K562 (cell line): ENCODE data around the gene NCAM2. TPM values are rescaled to one million over a fixed set of nuclear protein-coding genes. Genes with fewer than 3 reads are reported as not detected.

Experiments
- ATAC-seq: fragments of 200-7000 bp; cut with Tn5 transposase; 3 replicates; pipeline ENCODE4 v1.9.1; 2020; ENCODE audit warnings: moderate library complexity
- BruUV-seq: library from RNA; stranded (reverse); fragments of 400-500 nt; replicated peaks from 2 replicates; lab custom pipeline; 2021; lab: Mats Ljungman, UMichigan
- CTCF ChIA-PET: fragments of 300-600 bp; formaldehyde crosslinking; extraction: SDS; loops from one replicate; lab custom pipeline; 2021; ENCODE audit warnings: low intra/inter-chr PET ratio; lab: Yijun Ruan, JAX
- POLR2A ChIA-PET: fragments of 300-600, 350-650 bp; sonication (Branson Sonifier 250); formaldehyde crosslinking; extraction: SDS; loops from one replicate; lab custom pipeline; 2021; ENCODE audit warnings: antibody characterized with exemption, inconsistent platforms; lab: Yijun Ruan, JAX
- DNase-seq, 4 experiments: peaks; one replicate each; pipeline versions ENCODE4 v3.0.0 to v3.0.0-alpha.2; 2011 to 2018; ENCODE audit warnings: low spot score in 3 of 4, mixed read lengths in 3 of 4; ENCODE audit errors: extremely low read depth in 1 of 4
- FAIRE-seq: peaks from 2 replicates; lab custom pipeline; 2011; peaks lifted over from hg19 to GRCh38; lab: Jason Lieb, UNC
- H2AFZ ChIP-seq: 2 replicates; pipeline ENCODE4 v1.6.0; 2011; ENCODE audit warnings: low read depth, low read length, control low read depth, inconsistent platforms
- H3K27ac ChIP-seq: fragments of 200-600 bp; 3 replicates; pipeline ENCODE4 v1.8.0; 2011; ENCODE audit warnings: low read depth, mild to moderate bottlenecking, control low read depth, inconsistent platforms, low read length, moderate library complexity, mixed read lengths; ENCODE audit errors: extremely low read depth
- H3K27me3 ChIP-seq, 2 experiments: fragments of 300-600 bp in 1 of 2; 2 replicates in 1 of 2; 3 replicates in 1 of 2; pipeline versions ENCODE4 v1.6.0 to v1.8.0; 2011; ENCODE audit warnings: inconsistent platforms in 2 of 2, low read length in 2 of 2, mild to moderate bottlenecking in 1 of 2, mixed read lengths in 1 of 2, moderate library complexity in 1 of 2; ENCODE audit not compliant: control insufficient read depth in 2 of 2, insufficient read depth in 2 of 2
- H3K36me3 ChIP-seq: fragments of 300-600 bp; 3 replicates; pipeline ENCODE4 v1.8.0; 2011; ENCODE audit warnings: mild to moderate bottlenecking, low read length, inconsistent platforms; ENCODE audit not compliant: control insufficient read depth, insufficient read depth
- H3K4me1 ChIP-seq, 2 experiments: fragments of 200-600 bp in 1 of 2; replicated peaks in 1 of 2; 2 replicates in 1 of 2; 3 replicates in 1 of 2; pipeline versions ENCODE4 v1.5.1 to v1.8.0; 2011; ENCODE audit warnings: inconsistent platforms in 2 of 2, low read length in 2 of 2, mild to moderate bottlenecking in 1 of 2, mixed read lengths in 1 of 2, moderate library complexity in 1 of 2; ENCODE audit not compliant: control insufficient read depth in 2 of 2, insufficient read depth in 2 of 2
- H3K4me2 ChIP-seq: 2 replicates; pipeline ENCODE4 v1.6.1; 2011; ENCODE audit warnings: low read length, control low read depth, inconsistent platforms, mixed read lengths; ENCODE audit not compliant: insufficient read depth
- H3K4me3 ChIP-seq: fragments of 200-600 bp; sonication (generic), shearing (Covaris generic); 2 replicates; pipeline ENCODE4 v1.5.1; 2016; ENCODE audit warnings: control low read depth, inconsistent platforms
- H3K79me2 ChIP-seq: fragments of 200-600 bp; 3 replicates; pipeline ENCODE4 v1.8.0; 2011; ENCODE audit warnings: low read length, inconsistent platforms; ENCODE audit not compliant: control insufficient read depth, insufficient read depth
- H3K9ac ChIP-seq, 2 experiments: 2 replicates each; pipeline versions ENCODE4 v1.6.0 to v1.6.1; 2011; ENCODE audit warnings: low read depth in 2 of 2, low read length in 2 of 2, control low read depth in 1 of 2, inconsistent platforms in 1 of 2, mild to moderate bottlenecking in 1 of 2, mixed read lengths in 1 of 2; ENCODE audit not compliant: insufficient read depth in 1 of 2
- H3K9me1 ChIP-seq: one replicate; pipeline ENCODE4 v1.6.0; 2011; ENCODE audit warnings: inconsistent platforms, mild to moderate bottlenecking, low read length, moderate library complexity; ENCODE audit not compliant: control insufficient read depth, insufficient read depth
- H3K9me3 ChIP-seq: replicated peaks from 2 replicates; pipeline ENCODE4 v1.5.1; 2011; ENCODE audit warnings: low read depth, low read length, inconsistent platforms; ENCODE audit not compliant: control insufficient read depth, insufficient read depth
- H4K20me1 ChIP-seq: replicated peaks from 2 replicates; pipeline ENCODE4 v1.6.1; 2011; ENCODE audit warnings: low read length, inconsistent platforms, mixed read lengths; ENCODE audit not compliant: control insufficient read depth, insufficient read depth
- HIVEP1 ChIP-seq: fragments of 250-450 bp; sonication (Bioruptor Pico); IDR thresholded peaks from 2 replicates; pipeline ENCODE4 v1.4.0; 2020; ENCODE audit warnings: mild to moderate bottlenecking
- VEZF1 ChIP-seq: fragments of 200-800 bp; sonication (Bioruptor generic); IDR thresholded peaks from 2 replicates; pipeline ENCODE4 v1.6.1; 2017; ENCODE audit warnings: missing genetic modification characterization, missing compliant biosample characterization
- ZBTB40 ChIP-seq, 2 experiments: fragments of 450-650 bp in 1 of 2; sonication (generic) in 1 of 2; formaldehyde crosslinking in 1 of 2; IDR thresholded peaks; 2 replicates each; pipeline versions ENCODE4 v1.7.1 to v1.9.0; 2016 to 2022; ENCODE audit warnings: inconsistent platforms in 1 of 2, mild to moderate bottlenecking in 1 of 2, missing genetic modification reagents in 1 of 2
- WGBS: fragments of 100-300 bp; shearing (Covaris generic); methylation state at CpG from one replicate; pipeline ENCODE4 v1.1.6; 2016; ENCODE audit warnings: low coverage, mixed read lengths; ENCODE audit not compliant: insufficient coverage; ENCODE audit errors: missing lambda C conversion rate; 5-methylcytosine and 5-hydroxymethylcytosine counted together
- in situ Hi-C: fragments of 300-500 bp; cut with MboI; formaldehyde crosslinking; loops from 4 replicates; pipeline ENCODE4 v1.15.0; 2018; ENCODE audit warnings: inconsistent platforms, mixed read lengths
- intact Hi-C: fragments of 100-400 bp; cut with micrococcal nuclease; formaldehyde crosslinking; loops from 2 replicates; pipeline ENCODE4 v1.14.2; 2022
- polyA plus RNA-seq, 8 experiments: library from polyadenylated mRNA; depleted of rRNA in 4 of 8; stranded (reverse) in 5 of 8; unstranded in 3 of 8; fragments of >200 nt; fragmentation: Nextera tagmentation in 2 of 8; fragmentation: Illumina TruSeq in 1 of 8; extraction: Ambion mirVana in 2 of 8; extraction: Trizol in 1 of 8; gene quantifications; 2 replicates each; pipeline versions ENCODE4 v1.2.1 to v1.2.3, GENCODE V29; 2011 to 2014; ENCODE audit warnings: inconsistent platforms in 1 of 8, missing spikeins in 1 of 8
- total RNA-seq, 7 experiments: library from RNA; depleted of rRNA in 6 of 7; stranded (reverse); fragments of >200 nt in 6 of 7; fragmentation: Illumina TruSeq in 2 of 7; extraction: Trizol in 2 of 7; gene quantifications; 2 replicates each; pipeline versions ENCODE4 v1.2.1 to v1.2.3, GENCODE V29; 2011 to 2021; ENCODE audit warnings: low replicate concordance in 1 of 7

Gene NCAM2
- total and polyA plus RNA-seq, 9 of the 15 experiments (the other 6 are each of a cell fraction or from before 2014, with no cell fraction given): 14.0 to 58.2 (median 27.8) TPM

- 8% methylated on average over 14 of the region's 14 CpGs for WGBS
- intact Hi-C loops: loop anchor here (2.0 to 5.0 kb wide), 2 partner anchors 924 to 1794 kb away; no protein-coding TSS in a partner anchor
- H3K4me1 ChIP-seq: peaks cover 0 to 16% of the 10 kb centered on the region in 2 experiments; a peak in 3 of 5 replicates
- H3K9ac ChIP-seq: peak overlapping the region; percentile 41 to 70; a peak in 2 of 4 replicates
- BruUV-seq: no TSS peak
- H3K9me3 ChIP-seq: no peaks in the 10 kb centered on the region
- no peak overlapping the region for H3K27ac ChIP-seq
- no peaks in the 10 kb centered on the region for H3K36me3 ChIP-seq
- peaks cover 0 to 7% of the 10 kb centered on the region in 2 experiments; a peak in 1 of 5 replicates for H3K27me3 ChIP-seq
- peak; percentile 64; the same call in 2 of the 3 replicates for ATAC-seq
- no peaks in the 10 kb centered on the region for H4K20me1 ChIP-seq
- ChIA-PET POLR2A (no interaction called here), CTCF (interaction anchor here (0.7 kb wide), 1 partner anchor 312 kb away, joined by 4 read pairs; no protein-coding TSS in a partner anchor)
- 0 out of 2 replicates have a peak, but pooled peaks have one; percentile 18 for TF ChIP-seq ZBTB40 (IDR thresholded peaks at IDR 0.05)
- no peak for TF ChIP-seq ZBTB40 (CRISPR knock-in tag; IDR thresholded peaks at IDR 0.05)
- TF ChIP-seq HIVEP1 (CRISPR knock-in tag): no peak
- peak; percentile 9; the same call in 1 of the 2 replicates for TF ChIP-seq VEZF1 (CRISPR knock-in tag)
- no peaks in the 10 kb centered on the region for H3K79me2 ChIP-seq
- in situ Hi-C loops: no loop called here
- peak overlapping the region; percentile 49 for H3K4me3 ChIP-seq
- no peak for FAIRE-seq
- H3K4me2 ChIP-seq: peak overlapping the region; percentile 81
- no peak for DNase-seq
- peak overlapping the region; percentile 88 for H2AFZ ChIP-seq
- H3K9me1 ChIP-seq: no peaks in the 10 kb centered on the region
Observed at GRCh38 chr21:20998456-20998789, 214 bp downstream of the NCAM2 start.
